HL-60 (cell line): Measurements from ENCODE around the gene CCDC88C.

Experiments used
- DNase-seq, 2 experiments: peaks; one replicate each; pipeline ENCODE4 v3.0.0-alpha.2; 2010 to 2020; ENCODE audit warnings: low read depth in 1 of 2, low spot score in 1 of 2
- H3K27ac ChIP-seq: fragments of 250-450 bp; sonication (Bioruptor Pico); replicated peaks from 2 replicates; pipeline ENCODE4 v1.5.1; 2020; ENCODE audit warnings: mild to moderate bottlenecking, moderate library complexity
- H3K27me3 ChIP-seq: fragments of 250-450 bp; sonication (Bioruptor Pico); 2 replicates; pipeline ENCODE4 v1.5.1; 2021; ENCODE audit warnings: mild to moderate bottlenecking, moderate library complexity; ENCODE audit not compliant: insufficient read depth, poor library complexity, severe bottlenecking
- H3K4me3 ChIP-seq: replicated peaks from 2 replicates; pipeline ENCODE4 v1.5.1; 2011; ENCODE audit warnings: mild to moderate bottlenecking, control low read depth, low read length; ENCODE audit not compliant: insufficient read depth
- CTCF ChIP-seq: IDR thresholded peaks from one replicate; pipeline ENCODE4 v1.5.1; 2011; ENCODE audit warnings: low read length, control low read depth, inconsistent platforms; ENCODE audit not compliant: insufficient read depth
- GABPA ChIP-seq: IDR thresholded peaks from 2 replicates; pipeline ENCODE4 v1.6.1; 2012; ENCODE audit warnings: low read depth
- POLR2AphosphoS5 ChIP-seq: IDR thresholded peaks from 2 replicates; pipeline ENCODE4 v1.6.1; 2012; ENCODE audit warnings: low read depth
- SPI1 ChIP-seq: IDR thresholded peaks from 2 replicates; pipeline ENCODE4 v1.6.1; 2012; ENCODE audit warnings: low read depth, mild to moderate bottlenecking, borderline replicate concordance
- TF ChIP-seq, protein P1 (sequence below): IDR thresholded peaks from 2 replicates; pipeline ENCODE4 v1.6.1; 2012; ENCODE audit warnings: low read depth; ENCODE audit not compliant: insufficient replicate concordance

Gene CCDC88C

DNA sequence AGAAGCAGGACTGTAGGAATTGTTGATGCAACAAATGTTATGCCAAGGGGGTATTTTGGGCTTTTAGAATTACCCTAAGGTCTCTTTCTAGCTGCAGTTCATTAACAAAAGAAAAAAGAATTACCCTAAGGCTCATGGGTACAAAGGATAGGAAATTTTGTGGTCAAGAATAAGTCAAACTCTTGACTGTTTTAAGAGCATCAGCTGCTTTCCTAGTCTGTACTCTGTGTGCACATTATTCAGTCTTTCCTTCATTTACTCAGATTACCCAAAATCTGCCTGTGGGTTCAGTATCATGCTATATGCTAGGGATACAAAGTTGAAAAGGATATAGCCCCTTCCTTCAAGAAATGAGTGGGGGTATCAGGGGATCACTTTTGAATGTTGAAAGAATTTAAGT is 36.5 kb upstream of the CCDC88C start:
- Histone ChIP-seq H3K4me3 (no peak overlapping the region), H3K27me3 (no peaks in the 10 kb centered on the region), H3K27ac (no peak overlapping the region)
- TF ChIP-seq, protein P1, sequence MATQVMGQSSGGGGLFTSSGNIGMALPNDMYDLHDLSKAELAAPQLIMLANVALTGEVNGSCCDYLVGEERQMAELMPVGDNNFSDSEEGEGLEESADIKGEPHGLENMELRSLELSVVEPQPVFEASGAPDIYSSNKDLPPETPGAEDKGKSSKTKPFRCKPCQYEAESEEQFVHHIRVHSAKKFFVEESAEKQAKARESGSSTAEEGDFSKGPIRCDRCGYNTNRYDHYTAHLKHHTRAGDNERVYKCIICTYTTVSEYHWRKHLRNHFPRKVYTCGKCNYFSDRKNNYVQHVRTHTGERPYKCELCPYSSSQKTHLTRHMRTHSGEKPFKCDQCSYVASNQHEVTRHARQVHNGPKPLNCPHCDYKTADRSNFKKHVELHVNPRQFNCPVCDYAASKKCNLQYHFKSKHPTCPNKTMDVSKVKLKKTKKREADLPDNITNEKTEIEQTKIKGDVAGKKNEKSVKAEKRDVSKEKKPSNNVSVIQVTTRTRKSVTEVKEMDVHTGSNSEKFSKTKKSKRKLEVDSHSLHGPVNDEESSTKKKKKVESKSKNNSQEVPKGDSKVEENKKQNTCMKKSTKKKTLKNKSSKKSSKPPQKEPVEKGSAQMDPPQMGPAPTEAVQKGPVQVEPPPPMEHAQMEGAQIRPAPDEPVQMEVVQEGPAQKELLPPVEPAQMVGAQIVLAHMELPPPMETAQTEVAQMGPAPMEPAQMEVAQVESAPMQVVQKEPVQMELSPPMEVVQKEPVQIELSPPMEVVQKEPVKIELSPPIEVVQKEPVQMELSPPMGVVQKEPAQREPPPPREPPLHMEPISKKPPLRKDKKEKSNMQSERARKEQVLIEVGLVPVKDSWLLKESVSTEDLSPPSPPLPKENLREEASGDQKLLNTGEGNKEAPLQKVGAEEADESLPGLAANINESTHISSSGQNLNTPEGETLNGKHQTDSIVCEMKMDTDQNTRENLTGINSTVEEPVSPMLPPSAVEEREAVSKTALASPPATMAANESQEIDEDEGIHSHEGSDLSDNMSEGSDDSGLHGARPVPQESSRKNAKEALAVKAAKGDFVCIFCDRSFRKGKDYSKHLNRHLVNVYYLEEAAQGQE: no peak
- TF ChIP-seq POLR2AphosphoS5: no peak
- TF ChIP-seq GABPA: no peak
- no peak for TF ChIP-seq SPI1
- TF ChIP-seq CTCF: no peak
- DNase-seq: no peak

DNA sequence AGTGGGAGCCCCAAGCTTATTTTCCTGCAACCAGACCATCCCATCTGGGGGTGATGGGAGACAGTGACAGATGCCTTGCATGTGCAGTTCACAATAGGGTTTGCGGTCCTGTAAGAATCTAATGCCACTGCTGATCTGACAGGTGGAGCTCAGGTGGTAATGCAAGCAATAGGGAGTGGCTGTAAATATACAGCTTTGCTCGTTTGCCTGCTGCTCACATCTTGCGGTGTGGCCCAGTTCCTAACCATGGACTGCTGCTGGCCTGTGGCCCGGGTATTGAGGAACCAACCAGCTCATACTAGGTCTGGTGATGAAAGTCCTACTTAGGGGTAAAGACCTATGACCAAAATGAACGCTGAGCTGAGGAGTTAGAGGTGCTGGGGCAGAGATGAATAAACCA is 36.1 kb upstream of the CCDC88C start:
- Histone ChIP-seq H3K27ac (no peak overlapping the region), H3K4me3 (no peak overlapping the region), H3K27me3 (no peaks in the 10 kb centered on the region)
- TF ChIP-seq, protein P1: no peak
- TF ChIP-seq SPI1 (no peak), CTCF (no peak), POLR2AphosphoS5 (no peak; the same call in 1 of the 2 replicates), GABPA (no peak)
- peak in 1 of 2 experiments; percentile 7 for DNase-seq

DNA sequence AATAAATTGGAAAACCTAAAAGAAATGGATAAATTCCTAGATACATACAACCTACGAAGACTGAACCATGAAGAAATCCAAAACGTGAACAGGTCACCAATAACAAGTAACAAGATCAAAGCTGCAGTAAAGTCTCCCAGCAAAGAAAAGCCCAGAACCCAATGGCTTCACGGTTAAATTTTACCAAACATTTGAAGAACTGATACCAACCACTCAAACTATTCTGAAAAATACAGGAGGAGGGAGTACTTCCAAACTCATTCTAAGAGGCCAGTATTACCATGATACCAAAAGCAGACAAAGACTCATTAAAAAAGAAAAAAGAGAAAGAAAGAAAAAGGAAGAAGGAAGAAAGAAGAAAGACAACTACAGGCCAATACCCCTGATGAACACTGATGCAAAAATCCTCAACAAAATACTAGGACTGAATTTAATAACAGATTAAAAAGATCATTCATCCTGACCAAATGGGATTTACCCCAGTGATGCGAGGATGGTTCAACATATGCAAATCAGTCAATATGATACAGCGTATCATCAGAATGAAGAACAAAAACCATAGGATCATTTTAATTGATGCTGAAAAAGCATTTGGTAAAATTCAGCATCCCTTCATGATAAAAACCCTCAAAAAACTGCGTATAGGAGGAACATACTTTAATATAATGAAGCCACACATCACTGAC is 26.9 kb upstream of the CCDC88C start:
- no peak for TF ChIP-seq CTCF
- TF ChIP-seq, protein P1: no peak
- TF ChIP-seq GABPA: no peak
- TF ChIP-seq POLR2AphosphoS5: no peak
- TF ChIP-seq SPI1: no peak
- Histone ChIP-seq H3K27me3 (no peaks in the 10 kb centered on the region), H3K4me3 (no peak overlapping the region), H3K27ac (no peak overlapping the region)
- DNase-seq: no peak
